GM21619 (cell line): ENCODE results near the gene TTC28.
"Not testable (repeated sequence)": the region's sequence is repeated elsewhere in the genome, so short reads cannot be mapped to it uniquely, and the experiment has no call there.

Experiments used
- ATAC-seq: cut with Tn5 transposase; IDR thresholded peaks from one replicate; pipeline ENCODE4 v1.9.1; 2021; ENCODE audit not compliant: unreplicated experiment

Gene TTC28

DNA sequence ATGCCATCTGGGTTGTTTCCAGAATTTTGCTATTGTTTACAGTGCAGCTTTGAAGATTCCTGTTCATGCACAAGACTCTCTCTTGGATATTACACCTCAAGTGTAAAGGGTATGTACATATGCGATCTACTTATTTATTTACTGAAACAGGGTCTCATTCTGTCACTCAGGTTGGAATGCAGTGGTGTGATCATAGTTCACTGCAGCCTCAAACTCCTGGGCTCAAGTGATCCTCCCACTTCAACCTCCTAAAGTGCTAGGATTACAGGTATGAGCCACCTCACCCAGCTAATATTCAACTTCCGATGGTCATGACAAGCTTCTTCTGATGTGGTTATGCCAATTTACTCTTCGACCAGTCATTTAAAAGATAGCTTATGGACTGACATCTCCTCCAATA lies 602.5 kb downstream of the TTC28 start:
- no peak for ATAC-seq

DNA sequence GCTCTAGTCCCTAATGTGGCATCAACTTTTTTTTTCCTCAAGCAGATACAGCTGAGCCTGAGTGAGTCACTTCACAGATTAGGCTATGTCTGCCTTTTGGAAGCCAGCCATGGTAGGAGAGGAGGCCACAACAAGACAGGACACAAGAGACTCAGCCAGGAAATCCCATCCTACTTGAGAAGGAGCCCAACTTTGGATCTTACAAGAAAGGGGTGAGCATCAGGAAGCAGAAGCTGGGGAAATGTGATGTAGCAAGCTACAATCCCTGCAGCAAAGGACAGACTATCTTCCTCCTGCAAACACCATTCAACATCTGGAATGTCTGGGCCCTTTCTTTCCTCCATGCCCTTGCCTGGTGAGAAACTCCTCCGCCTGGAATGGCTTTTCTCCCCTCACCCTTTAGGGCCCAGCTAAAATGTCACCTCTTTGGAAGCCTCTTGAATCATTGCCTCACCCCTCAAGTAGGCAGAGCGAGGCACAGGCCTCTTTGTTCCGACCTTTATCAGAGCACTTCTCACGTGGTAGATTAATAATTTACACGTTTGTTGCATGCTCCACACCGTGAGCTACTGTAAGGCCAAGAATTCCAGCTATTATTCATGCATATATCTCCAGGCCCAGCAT lies 604.2 kb downstream of the TTC28 start:
- ATAC-seq: no peak

DNA sequence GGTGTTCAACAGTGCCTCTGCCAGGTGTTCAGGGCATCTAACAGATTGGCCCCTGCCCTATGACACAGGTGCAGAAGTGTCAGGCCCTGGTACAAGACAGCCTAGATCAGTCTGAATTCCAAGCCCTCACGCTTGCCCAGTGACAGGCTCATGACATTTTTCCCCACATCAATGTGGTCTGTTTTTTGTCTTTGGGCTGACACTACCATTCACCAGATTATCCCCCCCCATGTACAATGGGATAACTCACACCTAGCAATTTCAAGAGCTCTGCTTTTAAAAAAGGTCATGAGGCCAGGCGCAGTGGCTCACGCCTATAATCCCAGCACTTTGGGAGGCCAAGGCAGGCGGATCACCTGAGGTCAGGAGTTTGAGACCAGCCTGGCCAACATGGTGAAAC lies 605.1 kb downstream of the TTC28 start:
- no peak for ATAC-seq

DNA sequence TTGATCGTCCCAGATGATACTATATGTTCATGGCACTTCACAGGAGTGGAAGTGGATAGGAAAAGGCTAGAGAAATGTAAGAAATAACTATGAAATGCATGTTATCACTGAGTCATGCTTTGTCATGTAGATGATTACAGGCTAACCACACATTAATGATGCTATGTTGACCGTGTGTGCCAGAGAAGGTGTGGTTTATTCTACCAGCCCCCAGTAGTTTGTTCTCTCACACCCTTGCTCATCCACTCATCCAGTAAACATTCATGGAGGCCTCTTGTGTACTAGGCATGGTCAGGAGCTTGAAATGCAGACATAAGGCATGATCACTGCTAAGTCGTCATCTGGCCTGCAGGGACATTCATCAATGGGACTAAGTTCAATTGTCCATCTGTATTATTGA lies 607.6 kb downstream of the TTC28 start:
- no peak for ATAC-seq

DNA sequence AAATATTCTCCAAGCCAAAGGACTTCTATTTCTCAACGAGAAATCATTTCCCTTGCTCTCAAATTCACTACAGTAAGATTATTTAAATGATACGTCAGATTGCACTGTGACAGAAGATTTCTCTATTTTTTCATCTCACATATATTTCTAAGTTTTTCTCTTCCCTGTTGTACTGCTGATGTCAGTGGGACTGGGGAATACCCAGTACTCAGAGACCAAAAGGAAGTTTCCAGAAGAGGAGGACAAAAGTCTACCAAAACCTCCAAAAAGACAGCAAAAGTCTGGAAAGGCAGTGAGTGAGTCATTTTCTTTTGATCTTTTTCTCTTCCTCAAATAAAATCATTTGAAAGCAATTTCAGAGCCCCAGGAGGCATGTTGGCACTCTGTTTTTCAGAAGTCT lies 610.8 kb downstream of the TTC28 start:
- no peak for ATAC-seq

DNA sequence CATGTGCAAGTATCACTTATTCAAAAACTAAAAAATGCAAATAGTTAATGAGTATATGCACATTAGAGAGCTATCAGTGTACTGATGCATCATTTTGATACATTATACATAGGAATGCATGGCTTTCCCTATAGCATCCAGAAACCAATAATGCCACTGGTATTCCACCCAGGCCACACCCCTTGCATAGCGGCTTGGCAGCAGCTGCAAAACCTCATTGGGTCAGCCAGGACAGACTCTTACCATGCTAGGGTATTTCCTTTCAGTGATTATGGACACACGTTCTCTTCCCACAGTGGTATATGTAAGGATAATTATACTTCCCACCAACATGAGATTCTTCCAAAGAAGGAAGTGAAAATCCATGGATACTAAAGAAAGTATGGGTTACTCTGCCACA lies 614.7 kb downstream of the TTC28 start:
- ATAC-seq: no peak

DNA sequence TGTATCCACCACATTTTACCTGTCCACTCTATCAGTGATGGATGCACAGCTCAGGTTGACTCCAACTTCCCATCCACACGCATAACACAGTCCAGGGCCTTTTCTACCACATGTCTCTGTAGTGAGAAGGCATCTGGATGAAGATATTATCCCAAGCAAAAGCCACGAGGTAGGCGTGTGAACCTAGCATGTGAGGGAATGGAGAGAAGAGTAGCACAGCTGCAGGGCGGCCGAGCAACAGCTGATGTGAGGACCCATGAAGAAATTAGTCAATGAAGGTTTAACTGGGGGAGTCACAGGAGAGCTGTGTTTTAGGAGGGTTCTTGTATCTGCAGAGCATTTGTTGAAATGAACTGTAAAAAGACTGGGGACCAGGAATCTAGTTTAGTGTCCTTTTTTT lies 616.0 kb downstream of the TTC28 start:
- ATAC-seq: no peak

DNA sequence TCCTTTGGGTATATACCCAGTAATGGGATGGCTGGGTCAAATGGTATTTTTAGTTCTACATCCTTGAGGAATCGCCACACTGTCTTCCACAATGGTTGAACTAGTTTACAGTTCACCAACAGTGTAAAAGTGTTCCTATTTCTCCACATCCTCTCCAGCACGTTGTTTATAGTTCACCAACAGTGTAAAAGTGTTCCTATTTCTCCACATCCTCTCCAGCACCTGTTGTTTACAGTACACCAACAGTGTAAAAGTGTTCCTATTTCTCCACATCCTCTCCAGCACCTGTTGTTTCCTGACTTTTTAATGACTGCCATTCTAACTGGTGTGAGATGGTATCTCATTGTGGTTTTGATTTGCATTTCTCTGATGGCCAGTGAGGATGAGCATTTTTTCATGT lies 619.0 kb downstream of the TTC28 start:
- not testable (repeated sequence) for ATAC-seq

DNA sequence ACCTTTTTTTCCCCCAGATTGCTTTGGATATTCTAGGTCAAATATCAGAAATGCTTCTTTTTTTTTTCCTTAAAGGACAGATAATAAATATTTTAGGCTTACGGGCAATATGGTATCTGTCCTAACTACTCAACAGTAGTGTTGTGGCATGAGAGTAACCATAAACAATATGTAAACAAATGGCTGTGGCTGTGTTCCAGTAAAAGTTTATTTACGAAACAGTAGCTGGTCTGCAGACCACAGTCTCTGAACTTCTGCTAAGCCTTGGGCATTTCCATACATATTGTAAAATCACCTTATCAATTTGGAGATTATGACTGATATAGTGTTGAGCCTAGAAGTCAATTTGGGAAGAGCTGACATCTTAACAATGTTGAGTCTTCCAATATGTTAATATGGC lies 621.6 kb downstream of the TTC28 start:
- no peak for ATAC-seq

DNA sequence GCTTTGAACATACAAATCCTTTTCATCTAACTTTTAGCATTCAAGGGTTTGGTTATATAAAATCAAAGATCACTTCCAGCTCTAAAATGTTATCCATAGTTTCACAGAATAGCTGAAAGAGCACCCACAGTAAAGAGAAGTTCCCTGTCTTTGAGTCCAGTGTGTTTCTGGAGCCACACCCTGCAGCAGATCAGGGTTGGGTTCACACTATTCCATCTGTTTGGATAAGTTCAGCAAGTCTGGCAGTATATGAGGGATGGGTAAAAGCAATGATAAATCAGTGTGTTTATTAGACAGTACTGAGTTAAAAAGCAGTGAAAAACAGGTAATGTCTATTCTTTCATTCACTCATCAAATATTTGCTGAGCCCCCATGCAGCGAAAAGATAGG lies 624.8 kb downstream of the TTC28 start:
- no peak for ATAC-seq

DNA sequence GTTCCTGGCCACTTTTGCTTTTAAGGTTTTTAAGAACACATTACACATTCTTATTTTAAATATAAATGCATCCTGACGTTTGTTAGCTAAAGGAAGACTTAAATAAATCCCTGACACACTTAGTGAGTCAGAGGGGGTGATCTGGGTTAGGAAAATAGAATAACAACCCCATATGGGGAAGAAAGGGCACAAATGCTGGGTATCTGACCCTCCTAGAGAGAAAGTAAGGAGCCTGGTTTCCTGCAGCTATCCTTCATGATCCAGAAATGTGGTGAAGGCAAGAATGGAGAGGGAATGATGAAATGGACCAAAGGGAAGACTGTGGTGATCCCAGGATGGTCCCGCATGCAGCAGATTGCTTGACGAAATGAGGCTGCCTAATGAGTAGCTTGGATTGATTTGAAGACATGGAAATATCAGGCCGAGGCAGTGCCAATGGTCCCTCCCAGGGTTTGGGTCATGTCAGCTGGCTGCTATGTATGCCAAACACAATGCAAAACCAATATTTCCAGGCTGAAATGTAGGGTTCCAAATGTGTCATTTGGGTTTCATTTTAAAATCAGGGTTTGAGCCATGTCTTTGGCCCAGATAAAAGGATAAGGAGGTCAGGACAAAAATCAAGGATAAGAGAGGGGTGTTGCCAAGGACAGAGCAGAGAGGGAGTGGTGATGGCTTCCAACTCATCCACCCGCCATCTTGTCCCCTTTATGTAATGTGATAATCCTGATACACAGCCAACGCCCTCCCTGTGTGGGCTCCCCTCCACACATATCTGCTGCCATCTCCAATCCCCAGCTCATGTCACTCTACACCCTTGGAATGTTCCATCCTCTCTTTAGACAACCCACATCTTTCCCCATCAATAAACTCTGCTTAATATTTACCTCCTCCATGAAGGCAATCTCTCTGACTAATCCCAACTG lies 625.5 kb downstream of the TTC28 start:
- no peak for ATAC-seq

DNA sequence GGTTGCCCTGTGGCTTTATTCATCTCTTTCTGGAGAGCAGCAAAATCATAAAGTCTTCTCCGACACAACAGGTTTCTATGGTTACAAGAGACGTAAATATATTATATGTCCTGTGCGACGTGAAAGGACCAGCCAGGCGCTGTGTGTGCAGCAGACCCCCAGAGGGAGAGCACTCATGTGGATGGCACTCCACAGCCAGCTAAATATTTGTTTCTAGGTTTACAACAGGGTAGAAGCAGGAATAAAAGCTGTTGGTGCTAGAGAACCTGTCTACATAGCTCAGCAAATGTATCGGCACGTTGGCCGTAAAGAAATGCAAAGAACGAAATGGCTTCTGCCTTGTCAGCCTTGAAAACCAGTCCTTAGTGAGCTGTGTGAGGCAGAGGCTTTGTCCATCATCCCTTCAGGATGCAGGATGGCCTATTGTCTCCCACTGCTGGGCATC lies 626.8 kb downstream of the TTC28 start:
- ATAC-seq: no peak

DNA sequence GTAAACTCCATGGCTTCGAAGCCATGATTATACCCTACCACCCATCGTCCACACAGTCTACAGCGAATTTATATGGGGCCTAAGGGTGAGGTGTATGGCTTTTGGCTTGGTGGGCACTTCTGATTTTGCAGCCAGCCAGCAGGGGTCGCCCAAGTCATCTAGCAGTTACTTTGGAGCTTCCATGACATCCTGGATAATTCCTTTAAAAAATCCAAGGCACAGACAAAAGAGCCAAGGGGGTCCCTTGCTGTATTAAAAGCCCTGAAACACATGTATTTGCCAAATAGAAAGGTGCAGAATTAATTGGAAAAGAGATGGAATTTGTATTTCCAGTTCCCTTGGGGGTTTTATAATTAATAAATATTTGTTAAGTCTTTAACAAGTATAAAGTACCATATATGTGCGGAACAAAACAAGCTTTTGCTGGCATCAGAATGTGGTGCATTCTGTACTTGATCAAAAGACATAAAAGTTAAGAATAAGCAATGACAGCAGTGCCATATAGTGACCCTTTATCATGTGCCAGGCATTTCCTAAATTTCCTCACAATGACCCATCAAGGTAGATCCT lies 627.8 kb downstream of the TTC28 start:
- ATAC-seq: no peak

DNA sequence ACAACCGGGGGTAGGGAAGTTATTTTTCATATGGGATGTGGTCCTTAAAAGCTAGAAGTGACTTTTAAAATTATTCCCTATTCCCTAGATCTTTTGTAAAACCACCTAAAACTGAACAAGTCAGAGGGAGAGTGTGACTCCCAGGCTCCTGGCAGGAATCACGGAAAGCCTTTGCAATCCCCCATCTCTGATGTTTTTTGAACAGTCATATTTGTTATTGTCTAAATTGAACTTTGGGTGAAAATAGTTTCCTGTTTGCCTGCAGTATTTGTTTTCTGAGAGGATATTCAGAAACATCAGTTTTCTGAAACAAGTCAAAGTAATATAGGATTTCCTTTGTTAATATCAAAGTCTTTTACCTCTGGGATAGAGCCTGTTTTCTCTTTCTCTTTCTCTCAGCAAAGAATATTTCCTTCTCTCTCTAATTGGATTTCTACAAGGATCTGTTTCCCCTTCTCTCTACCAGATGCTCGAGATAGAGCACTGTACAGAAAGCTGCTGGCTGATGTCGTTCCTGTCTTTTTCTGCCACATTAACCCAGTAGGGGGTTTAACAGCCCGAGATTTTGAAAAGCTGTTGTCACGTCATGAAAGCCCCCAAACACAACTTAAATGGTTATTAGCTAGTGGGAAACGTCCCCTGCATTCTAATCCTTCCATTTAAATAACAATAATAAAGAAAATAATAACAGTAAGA lies 628.4 kb downstream of the TTC28 start:
- no peak for ATAC-seq

DNA sequence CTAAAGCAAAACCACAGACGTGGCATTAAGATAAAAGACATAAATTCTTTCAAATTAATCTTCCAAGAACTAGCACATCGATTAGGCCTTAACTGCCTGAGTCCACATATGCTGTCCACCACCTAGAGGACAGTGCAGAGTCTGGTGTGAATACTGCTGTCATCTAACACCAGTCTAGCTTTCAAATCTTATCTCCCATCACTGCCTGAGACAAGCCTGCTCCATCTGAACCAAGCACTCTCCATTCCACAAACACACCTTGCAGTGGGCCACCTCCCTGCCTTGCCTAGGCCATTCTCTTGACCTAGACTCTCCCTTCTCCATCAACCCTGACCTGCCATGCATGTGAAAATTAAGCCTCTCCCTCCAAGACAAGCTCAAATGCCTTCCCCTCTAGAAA lies 631.1 kb downstream of the TTC28 start:
- ATAC-seq: no peak

DNA sequence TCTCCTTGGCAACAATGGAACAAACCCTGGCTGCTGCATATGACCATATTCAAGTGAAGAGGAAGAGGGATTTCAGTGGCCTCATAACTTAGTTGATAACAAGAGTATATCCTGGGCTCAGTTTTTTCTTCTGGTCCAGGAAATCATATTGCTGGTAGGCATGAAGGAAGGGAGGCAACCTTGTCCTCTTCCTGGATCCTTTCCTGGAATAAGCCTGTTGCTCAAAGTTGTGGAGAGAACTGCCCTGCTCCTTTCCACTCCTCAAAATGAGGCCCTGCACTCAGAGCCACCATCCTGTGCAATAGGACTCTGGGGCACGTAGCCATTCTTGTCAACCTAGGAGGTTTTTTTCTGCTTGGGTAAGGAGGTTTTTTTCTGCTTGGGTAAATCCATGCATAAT lies 631.9 kb downstream of the TTC28 start:
- no peak for ATAC-seq

DNA sequence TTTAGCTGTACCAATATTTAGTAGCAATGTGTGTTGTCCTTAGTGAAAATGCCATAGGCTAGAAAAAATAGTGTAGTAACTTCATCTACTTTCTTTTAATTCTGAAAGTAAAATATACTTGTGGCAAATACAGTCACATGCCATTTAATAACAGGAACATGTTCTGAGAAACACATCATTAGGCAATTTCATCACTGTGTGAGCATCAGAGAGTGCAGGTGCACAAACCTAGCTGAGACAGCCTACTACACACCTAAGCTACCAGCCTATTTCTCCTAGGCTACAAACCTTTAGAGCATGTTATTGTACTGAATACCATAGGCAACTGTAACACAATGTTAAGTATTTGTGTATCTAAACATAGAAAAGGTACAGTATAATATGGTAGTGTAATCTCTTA lies 633.5 kb downstream of the TTC28 start:
- no peak for ATAC-seq

DNA sequence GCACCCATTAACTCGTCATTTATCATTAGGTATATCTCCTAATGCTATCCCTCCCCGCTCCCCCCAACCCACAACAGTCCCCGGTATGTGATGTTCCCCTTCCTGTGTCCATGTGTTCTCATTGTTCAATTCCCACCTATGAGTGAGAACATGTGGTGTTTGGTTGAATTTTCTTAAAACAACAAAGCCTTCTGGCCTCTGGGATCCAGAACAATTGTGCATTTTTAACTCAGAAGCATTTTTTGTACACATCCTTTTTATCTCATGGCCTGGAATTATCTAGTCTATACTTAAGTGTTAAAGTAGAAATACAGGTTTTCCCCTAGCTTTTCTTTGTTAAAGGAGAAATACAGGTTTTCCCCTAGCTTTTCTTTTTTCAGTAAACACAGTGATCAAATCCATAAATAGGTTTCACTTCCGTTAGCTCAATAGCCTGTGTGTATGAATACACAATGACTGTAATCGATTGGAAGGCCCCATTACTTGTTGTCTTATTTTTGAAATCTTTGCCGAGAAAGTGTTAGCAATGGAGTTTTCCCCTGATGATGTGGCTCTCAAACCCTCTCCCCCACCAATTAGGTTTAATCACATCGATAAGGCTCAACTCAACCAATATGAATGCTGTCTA lies 635.0 kb downstream of the TTC28 start:
- ATAC-seq: no peak

DNA sequence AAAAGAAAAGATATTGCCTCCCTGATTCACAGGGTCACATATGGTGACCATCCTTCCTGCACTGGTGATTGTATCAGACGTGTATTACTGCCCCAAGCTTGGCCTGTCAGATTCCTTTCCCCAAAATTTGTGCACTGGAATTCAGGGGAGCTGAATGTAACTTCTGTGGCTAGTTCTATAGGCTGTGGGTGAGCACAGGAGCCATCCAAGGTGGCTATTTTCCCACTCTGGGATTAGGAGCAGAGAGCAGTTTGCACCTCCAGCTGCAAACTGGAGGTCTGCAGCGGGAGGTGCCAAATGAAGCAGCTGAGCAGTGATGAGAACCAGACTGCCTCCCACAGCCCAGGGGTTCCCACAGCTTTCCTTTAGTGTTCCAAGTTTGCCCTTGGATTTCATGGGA lies 636.4 kb downstream of the TTC28 start:
- ATAC-seq: no peak

DNA sequence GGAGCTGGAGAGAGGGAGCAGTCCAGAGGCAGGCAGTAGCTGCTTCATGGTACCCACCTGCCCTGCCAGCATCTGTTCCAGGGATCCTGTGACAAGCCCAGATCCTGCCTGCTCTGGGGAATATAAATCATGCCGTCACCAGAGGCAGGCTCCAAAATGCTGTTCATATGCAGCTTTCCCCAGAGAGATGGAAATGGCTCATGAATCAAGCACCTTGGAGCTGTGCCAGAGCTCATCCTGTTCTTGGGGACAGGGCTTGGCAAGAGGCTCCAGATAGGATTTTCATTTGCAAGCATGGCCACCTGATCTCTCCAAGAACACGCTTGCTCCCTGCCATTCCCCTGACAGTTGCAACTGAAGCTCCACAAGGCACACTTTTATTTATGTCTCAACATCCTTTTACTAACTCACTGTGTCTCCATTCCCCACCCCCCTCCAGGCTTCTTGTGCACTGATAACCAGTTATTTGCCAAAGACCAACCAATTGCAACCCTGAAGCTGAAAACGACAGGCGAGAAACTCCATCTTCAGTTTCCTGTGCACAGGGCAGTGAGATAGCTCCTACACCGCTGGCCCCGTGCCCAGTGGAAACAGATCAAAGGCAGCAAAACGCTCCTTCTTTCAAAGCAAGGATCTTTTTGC lies 644.8 kb downstream of the TTC28 start:
- no peak for ATAC-seq
